Activated CD4-positive, alpha-beta memory T cell treated with anti-CD3 and anti-CD28 coated beads for 36 hours (primary cell): Measurements from ENCODE around the gene YAP1. TPM values are rescaled to one million over a fixed set of nuclear protein-coding genes. Genes with fewer than 3 reads are reported as not detected.

ENCODE experiments used
- CTCF ChIA-PET: fragments of 350-600 bp; sonication (Branson Sonifier 250); formaldehyde crosslinking; loops from one replicate; lab custom pipeline; 2021; ENCODE audit warnings: antibody characterized with exemption, inconsistent platforms; lab: Charles Lee
- POLR2A ChIA-PET: fragments of 350-600 bp; sonication (Branson Sonifier 250); formaldehyde crosslinking; loops from one replicate; lab custom pipeline; 2021; ENCODE audit warnings: antibody characterized with exemption; lab: Charles Lee
- DNase-seq: peaks from one replicate; pipeline ENCODE4 v3.0.0-alpha.2; 2020
- H3K27ac Mint-ChIP-seq: one replicate; pipeline ENCODE4 v1.8.0; 2021; ENCODE audit warnings: mixed read lengths
- H3K27me3 Mint-ChIP-seq: one replicate; pipeline ENCODE4 v1.8.0; 2021; ENCODE audit warnings: mixed read lengths
- H3K36me3 Mint-ChIP-seq: one replicate; pipeline ENCODE4 v1.8.0; 2021; ENCODE audit warnings: mixed read lengths
- H3K4me1 Mint-ChIP-seq: one replicate; pipeline ENCODE4 v1.8.0; 2021; ENCODE audit warnings: low read depth, mixed read lengths
- H3K4me3 Mint-ChIP-seq: one replicate; pipeline ENCODE4 v1.8.0; 2021; ENCODE audit warnings: mild to moderate bottlenecking, mixed read lengths
- H3K9me3 Mint-ChIP-seq: one replicate; pipeline ENCODE4 v1.8.0; 2021; ENCODE audit warnings: mixed read lengths
- intact Hi-C: fragments of 100-400 bp; cut with micrococcal nuclease; formaldehyde crosslinking; loops from one replicate; pipeline ENCODE4 v1.15.1; 2023
- total RNA-seq, 2 experiments: library from RNA; stranded (reverse); gene quantifications; one replicate each; pipeline ENCODE4 v1.2.3, GENCODE V29; 2021

Gene YAP1
- total RNA-seq, 2 experiments from 2014 or later, result 0.24 to 0.71 TPM

- no peak for DNase-seq
- H3K4me1 Mint-ChIP-seq, result no peaks in the 10 kb centered on the region
- H3K9me3 Mint-ChIP-seq, result no peaks in the 10 kb centered on the region
- intact Hi-C loops, result no loop called here
- H3K27ac Mint-ChIP-seq, result no peak overlapping the region
- POLR2A ChIA-PET, result no interaction called here
- peaks cover 15% of the 10 kb centered on the region for H3K27me3 Mint-ChIP-seq
- CTCF ChIA-PET, result no interaction called here
- H3K4me3 Mint-ChIP-seq, result no peak overlapping the region
- no peaks in the 10 kb centered on the region for H3K36me3 Mint-ChIP-seq
These were observed 10.3 kb downstream of the YAP1 start for GRCh38 chr11:102120437-102120973.

DNA sequence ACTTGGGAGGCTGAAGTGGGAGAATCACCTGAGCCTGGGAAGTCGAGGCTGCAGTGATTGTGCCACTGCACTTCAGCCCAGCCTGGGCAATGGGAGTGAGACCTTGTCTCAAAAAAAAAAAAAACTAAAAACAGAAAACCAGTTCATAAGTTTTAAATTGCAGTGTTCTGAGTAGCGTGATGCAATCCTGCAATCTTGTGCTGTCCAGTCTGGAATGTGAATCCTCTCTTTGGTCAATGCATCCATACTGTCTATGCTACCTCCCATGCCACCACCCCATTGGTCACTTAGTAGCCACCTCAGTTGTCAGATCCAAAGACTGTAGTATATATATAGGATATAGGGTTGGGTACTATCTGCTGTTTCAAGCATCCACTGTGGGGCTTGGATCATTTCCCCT lies 11.1 kb downstream of the YAP1 start:
- POLR2A ChIA-PET, result no interaction called here
- Mint-ChIP-seq H3K9me3 (no peaks in the 10 kb centered on the region), H3K36me3 (no peaks in the 10 kb centered on the region), H3K27me3 (peaks cover 15% of the 10 kb centered on the region), H3K4me1 (no peaks in the 10 kb centered on the region), H3K4me3 (no peak overlapping the region), H3K27ac (no peak overlapping the region)
- no peak for DNase-seq
- intact Hi-C loops, result no loop called here
- CTCF ChIA-PET, result no interaction called here

DNA sequence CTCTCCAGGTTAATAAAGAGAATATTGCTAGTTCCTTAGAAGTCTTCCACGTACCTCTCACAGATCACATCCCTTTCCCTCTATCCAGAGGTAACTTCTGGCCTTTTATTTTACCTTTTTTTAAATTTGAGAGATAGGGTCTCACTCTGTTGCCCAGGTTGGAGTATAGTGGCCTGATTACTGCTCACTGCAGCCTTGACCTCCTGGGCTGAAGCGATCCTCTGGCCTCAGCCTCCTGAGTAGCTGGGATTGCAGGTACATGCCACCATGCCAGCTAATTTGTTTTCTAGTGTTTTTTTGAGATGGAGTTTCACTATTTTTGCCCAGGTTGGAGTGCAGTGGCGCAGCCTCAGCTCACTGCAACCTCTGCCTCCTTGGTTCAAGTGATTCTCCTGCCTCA lies 24.4 kb downstream of the YAP1 start:
- ChIA-PET CTCF (no interaction called here), POLR2A (no interaction called here)
- intact Hi-C loops, result no loop called here
- H3K4me1 Mint-ChIP-seq, result no peaks in the 10 kb centered on the region
- H3K36me3 Mint-ChIP-seq, result no peaks in the 10 kb centered on the region
- no peak overlapping the region for H3K4me3 Mint-ChIP-seq
- no peak overlapping the region for H3K27ac Mint-ChIP-seq
- no peaks in the 10 kb centered on the region for H3K9me3 Mint-ChIP-seq
- H3K27me3 Mint-ChIP-seq, result peaks cover 6% of the 10 kb centered on the region
- no peak for DNase-seq

DNA sequence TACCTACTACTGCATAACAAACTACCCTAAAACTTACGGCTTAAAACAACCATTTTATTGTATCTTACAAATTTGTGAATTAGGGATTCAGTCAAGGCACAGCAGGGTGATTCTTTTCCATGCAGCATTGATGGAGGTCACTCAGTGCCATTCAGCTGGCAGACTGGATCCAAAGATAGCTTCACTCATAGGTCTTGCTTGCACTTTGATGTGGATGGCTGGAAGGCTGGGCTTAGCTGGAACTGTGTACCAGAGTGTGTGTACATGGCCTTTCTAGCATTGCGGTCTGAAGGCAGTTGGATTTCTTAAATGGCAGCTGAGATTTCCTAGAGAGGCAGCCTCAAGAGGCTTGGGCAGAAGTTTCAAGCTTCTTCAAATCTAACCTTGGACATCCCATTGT lies 25.0 kb downstream of the YAP1 start:
- intact Hi-C loops, result no loop called here
- CTCF ChIA-PET, result no interaction called here
- no peak overlapping the region for H3K27ac Mint-ChIP-seq
- H3K4me3 Mint-ChIP-seq, result no peak overlapping the region
- POLR2A ChIA-PET, result no interaction called here
- DNase-seq, result no peak
- no peaks in the 10 kb centered on the region for H3K4me1 Mint-ChIP-seq
- peaks cover 6% of the 10 kb centered on the region for H3K27me3 Mint-ChIP-seq
- H3K9me3 Mint-ChIP-seq, result no peaks in the 10 kb centered on the region
- no peaks in the 10 kb centered on the region for H3K36me3 Mint-ChIP-seq

DNA sequence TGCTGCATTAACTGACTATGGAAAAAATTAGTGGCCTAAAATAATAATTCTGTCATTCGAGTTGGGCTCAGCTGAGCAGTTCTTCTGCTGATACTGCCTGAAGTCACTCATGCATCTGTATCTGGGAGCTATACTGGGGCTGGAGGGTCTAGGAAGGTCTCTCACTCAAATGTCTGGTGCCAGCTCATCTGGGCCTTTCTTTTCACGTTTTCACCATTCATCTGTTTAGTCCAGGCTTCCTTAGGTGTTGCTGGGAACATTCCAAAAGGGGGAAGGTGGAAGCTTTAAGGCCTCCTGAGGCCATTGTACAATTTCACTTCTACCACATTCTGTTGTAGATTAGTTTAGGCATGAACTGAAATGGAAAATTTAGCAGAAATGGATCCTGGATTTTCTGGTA lies 28.0 kb downstream of the YAP1 start:
- no peaks in the 10 kb centered on the region for H3K4me1 Mint-ChIP-seq
- no peaks in the 10 kb centered on the region for H3K36me3 Mint-ChIP-seq
- no peak for DNase-seq
- ChIA-PET CTCF (no interaction called here), POLR2A (no interaction called here)
- no peak overlapping the region for H3K27ac Mint-ChIP-seq
- peaks cover 6% of the 10 kb centered on the region for H3K27me3 Mint-ChIP-seq
- no peak overlapping the region for H3K4me3 Mint-ChIP-seq
- no peaks in the 10 kb centered on the region for H3K9me3 Mint-ChIP-seq
- intact Hi-C loops, result no loop called here

DNA sequence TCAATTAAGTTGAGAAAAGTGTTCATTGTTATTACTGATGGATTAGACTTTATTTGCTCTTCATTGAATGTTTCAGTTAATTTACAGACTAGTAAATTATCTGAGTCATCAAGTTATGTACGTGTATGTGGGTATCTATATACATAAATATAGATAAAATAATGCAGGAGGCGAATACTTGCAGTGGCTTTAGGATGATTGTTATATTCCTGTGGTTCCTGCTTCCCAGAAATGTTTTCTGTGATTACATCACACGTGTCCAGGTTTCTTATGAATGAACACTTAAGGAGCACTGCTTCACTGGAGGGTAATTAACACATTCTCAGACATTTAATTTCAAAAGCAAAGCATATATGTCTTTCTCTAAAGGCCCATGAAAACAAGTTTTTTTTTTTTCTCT lies 28.4 kb downstream of the YAP1 start:
- intact Hi-C loops, result no loop called here
- peaks cover 6% of the 10 kb centered on the region for H3K27me3 Mint-ChIP-seq
- H3K4me3 Mint-ChIP-seq, result no peak overlapping the region
- H3K36me3 Mint-ChIP-seq, result no peaks in the 10 kb centered on the region
- H3K27ac Mint-ChIP-seq, result no peak overlapping the region
- H3K4me1 Mint-ChIP-seq, result no peaks in the 10 kb centered on the region
- DNase-seq, result no peak
- POLR2A ChIA-PET, result no interaction called here
- H3K9me3 Mint-ChIP-seq, result no peaks in the 10 kb centered on the region
- CTCF ChIA-PET, result no interaction called here

DNA sequence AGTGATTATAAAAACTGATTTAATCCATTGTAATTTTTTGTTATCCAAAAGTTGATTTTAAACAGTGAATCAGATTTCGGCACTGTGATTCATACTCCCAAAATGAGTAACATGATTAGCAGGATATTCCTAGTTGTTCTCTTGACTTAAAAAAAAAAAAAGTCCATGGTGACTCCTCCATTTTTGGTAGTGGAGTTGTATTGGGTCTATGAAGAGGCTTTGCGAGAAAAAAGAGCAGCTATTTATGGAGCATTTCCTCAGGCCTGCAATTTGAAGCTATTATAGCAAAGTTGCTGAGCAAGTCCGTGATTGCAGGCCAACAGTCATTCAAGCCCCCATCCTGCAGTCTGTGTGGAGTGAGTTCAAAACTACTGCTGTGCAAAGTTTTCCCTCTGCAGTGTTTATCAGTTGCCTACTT lies 28.8 kb downstream of the YAP1 start:
- peaks cover 5% of the 10 kb centered on the region for H3K27me3 Mint-ChIP-seq
- ChIA-PET POLR2A (no interaction called here), CTCF (interaction anchor here (0.6 kb wide), 1 partner anchor 10 kb away, joined by 7 read pairs; no protein-coding TSS in a partner anchor)
- DNase-seq, result no peak
- H3K4me1 Mint-ChIP-seq, result no peaks in the 10 kb centered on the region
- intact Hi-C loops, result no loop called here
- no peaks in the 10 kb centered on the region for H3K9me3 Mint-ChIP-seq
- no peak overlapping the region for H3K27ac Mint-ChIP-seq
- no peaks in the 10 kb centered on the region for H3K36me3 Mint-ChIP-seq
- H3K4me3 Mint-ChIP-seq, result no peak overlapping the region

DNA sequence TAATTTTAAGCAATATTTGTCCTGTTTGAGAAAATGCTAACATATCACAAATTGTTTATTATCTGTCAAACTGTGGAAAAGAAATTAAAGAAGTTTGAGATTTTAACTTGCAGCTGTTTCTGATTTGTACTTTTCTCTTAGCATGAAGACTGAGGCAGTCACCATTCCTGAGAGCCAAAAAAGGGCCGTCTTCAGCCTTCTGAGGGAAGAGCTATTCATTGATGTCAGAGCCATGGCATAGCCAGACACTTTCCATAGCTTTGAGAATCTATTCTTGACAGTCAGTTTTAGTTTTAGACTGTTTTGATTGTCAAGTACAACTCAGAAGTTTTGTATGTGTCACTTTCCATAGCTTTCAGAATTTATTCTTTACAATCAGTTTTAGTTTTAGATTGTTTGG lies 32.1 kb downstream of the YAP1 start:
- Mint-ChIP-seq H3K36me3 (no peaks in the 10 kb centered on the region), H3K4me1 (no peaks in the 10 kb centered on the region), H3K27me3 (peaks cover 11% of the 10 kb centered on the region), H3K9me3 (no peaks in the 10 kb centered on the region), H3K27ac (no peak overlapping the region), H3K4me3 (no peak overlapping the region)
- POLR2A ChIA-PET, result no interaction called here
- DNase-seq, result no peak
- CTCF ChIA-PET, result interaction anchor here (0.6 kb wide), 1 partner anchor 965 kb away, joined by 3 read pairs; no protein-coding TSS in a partner anchor
- intact Hi-C loops, result no loop called here

- Mint-ChIP-seq H3K27me3 (peaks cover 8% of the 10 kb centered on the region), H3K36me3 (no peaks in the 10 kb centered on the region), H3K4me3 (no peak overlapping the region), H3K4me1 (no peaks in the 10 kb centered on the region), H3K9me3 (no peaks in the 10 kb centered on the region), H3K27ac (no peak overlapping the region)
- intact Hi-C loops, result no loop called here
- no peak for DNase-seq
- ChIA-PET POLR2A (no interaction called here), CTCF (no interaction called here)
These were observed 33.6 kb downstream of the YAP1 start for GRCh38 chr11:102143867-102144266.

DNA sequence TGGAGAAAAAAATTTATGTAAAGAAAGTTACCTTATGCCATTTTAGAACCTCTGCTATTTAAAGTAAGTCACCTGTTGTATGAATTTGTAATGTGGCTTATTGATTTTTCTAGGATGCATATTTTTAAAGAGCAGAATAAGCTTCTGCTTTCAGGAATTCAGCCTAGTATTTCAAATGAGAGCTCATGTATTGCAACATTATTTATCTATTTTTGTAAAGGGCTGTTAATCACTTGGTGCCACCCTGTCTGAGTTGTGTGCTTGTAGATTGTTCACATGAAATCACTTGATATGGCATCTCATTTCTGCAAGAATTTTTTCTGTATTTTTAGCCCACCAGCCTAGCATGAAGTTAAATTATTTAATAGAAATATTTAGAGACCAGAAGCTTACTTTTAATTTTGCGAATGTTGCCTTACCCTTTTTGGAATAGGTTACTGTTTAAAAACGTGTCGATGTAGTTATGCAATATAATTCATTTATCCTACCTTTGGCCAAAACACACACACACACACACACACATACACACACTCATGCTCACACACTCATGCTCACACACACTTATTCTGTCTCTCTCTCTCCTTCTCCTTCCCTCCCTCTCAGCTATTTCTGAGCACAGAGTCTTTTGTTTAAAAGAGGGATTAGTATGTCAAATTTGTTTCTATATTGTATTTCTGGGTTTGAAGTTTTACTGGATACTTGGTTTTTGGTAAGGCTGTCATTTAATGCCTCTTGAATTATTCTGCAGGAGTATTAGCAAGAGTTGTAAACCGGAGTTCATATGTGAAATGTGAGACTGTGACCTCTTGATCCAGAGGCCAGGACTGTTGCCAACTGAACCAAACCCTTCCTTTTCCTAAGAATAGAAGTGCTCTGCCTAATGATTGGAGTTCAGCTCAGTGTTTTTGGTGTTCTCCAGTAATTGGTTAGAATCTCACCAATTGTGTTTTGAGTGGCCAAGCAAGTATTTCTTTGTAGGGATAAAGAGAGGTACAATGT lies 34.4 kb downstream of the YAP1 start:
- no peaks in the 10 kb centered on the region for H3K9me3 Mint-ChIP-seq
- H3K4me3 Mint-ChIP-seq, result no peak overlapping the region
- H3K36me3 Mint-ChIP-seq, result no peaks in the 10 kb centered on the region
- CTCF ChIA-PET, result no interaction called here
- DNase-seq, result no peak
- H3K4me1 Mint-ChIP-seq, result no peaks in the 10 kb centered on the region
- intact Hi-C loops, result no loop called here
- POLR2A ChIA-PET, result no interaction called here
- peaks cover 8% of the 10 kb centered on the region for H3K27me3 Mint-ChIP-seq
- no peak overlapping the region for H3K27ac Mint-ChIP-seq

DNA sequence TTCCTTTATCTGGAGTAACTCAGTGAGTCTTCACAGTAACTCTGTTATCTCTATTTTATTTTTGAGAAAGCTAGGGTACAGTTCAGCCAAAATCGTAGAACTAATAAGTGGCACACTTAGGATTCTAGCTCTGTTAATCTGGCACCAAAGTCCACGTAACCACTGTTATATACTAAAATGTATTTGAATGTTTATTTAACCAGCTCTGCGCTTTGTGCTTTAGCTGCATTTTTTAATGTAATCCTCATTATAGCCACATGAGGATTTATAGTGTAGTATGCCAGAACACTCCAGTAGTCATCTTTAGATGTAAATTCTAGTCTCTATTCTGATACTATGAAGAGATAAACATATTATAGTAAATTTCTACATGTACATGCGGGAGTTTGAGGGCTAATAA lies 36.8 kb downstream of the YAP1 start:
- no peaks in the 10 kb centered on the region for H3K4me1 Mint-ChIP-seq
- no peak for DNase-seq
- no peak overlapping the region for H3K27ac Mint-ChIP-seq
- H3K9me3 Mint-ChIP-seq, result no peaks in the 10 kb centered on the region
- H3K36me3 Mint-ChIP-seq, result no peaks in the 10 kb centered on the region
- H3K4me3 Mint-ChIP-seq, result no peak overlapping the region
- peaks cover 6% of the 10 kb centered on the region for H3K27me3 Mint-ChIP-seq
- ChIA-PET CTCF (no interaction called here), POLR2A (no interaction called here)
- intact Hi-C loops, result no loop called here

DNA sequence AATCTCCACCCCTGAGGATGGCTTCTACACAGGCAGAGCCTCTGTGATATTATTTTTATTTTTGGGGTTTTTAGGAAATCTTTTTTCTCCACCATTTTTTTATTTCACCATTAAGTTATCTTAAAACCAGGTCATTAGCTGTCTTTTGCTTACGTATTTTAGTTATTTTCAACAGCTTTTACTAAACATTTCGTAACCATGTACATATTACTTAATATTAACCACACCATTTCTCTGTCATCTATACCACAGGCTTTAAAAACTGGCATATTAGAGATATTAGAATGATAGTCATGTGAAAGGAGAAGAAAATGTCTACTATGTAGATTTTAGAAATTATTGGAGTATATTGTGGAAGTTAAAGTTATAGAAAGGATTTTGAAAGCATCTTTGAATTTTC lies 37.4 kb downstream of the YAP1 start:
- no peak for DNase-seq
- Mint-ChIP-seq H3K4me1 (no peaks in the 10 kb centered on the region), H3K27me3 (peaks cover 6% of the 10 kb centered on the region), H3K9me3 (no peaks in the 10 kb centered on the region), H3K27ac (no peak overlapping the region), H3K4me3 (no peak overlapping the region), H3K36me3 (no peaks in the 10 kb centered on the region)
- ChIA-PET CTCF (no interaction called here), POLR2A (no interaction called here)
- intact Hi-C loops, result no loop called here

DNA sequence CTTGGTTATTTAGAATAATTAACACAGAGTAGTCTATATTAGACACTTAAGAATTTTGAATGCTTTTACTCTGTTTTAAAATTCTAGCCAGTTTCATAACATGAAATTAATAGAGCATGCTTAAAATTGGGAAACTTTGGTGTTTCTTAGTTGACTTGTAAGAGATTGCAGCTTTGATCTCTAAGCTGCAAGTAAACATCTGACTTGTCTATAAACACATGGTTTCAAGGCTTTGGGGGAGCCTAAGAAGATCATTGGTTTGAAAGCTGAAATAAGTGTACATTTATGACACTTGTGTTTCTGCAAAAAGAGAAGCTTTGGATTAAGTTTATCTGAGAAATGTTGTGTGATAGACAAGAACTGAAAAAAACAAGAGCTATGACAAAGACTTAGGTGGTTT lies 37.8 kb downstream of the YAP1 start:
- no peaks in the 10 kb centered on the region for H3K36me3 Mint-ChIP-seq
- DNase-seq, result no peak
- no peak overlapping the region for H3K4me3 Mint-ChIP-seq
- intact Hi-C loops, result no loop called here
- no peaks in the 10 kb centered on the region for H3K4me1 Mint-ChIP-seq
- CTCF ChIA-PET, result no interaction called here
- H3K9me3 Mint-ChIP-seq, result no peaks in the 10 kb centered on the region
- POLR2A ChIA-PET, result no interaction called here
- H3K27ac Mint-ChIP-seq, result no peak overlapping the region
- H3K27me3 Mint-ChIP-seq, result peaks cover 6% of the 10 kb centered on the region
